ENCODE measurements around the gene ZCCHC4.
"Not testable (repeated sequence)": the region's sequence is repeated elsewhere in the genome, so short reads cannot be mapped to it uniquely, and the experiment has no call there.

Gene ZCCHC4

GRCh38 chr4:25320773-25321172, 8.2 kb downstream of the ZCCHC4 start:
- DNase-seq: no peak

GRCh38 chr4:25321703-25322102, 9.1 kb downstream of the ZCCHC4 start:
- DNase-seq: no peak

- DNase-seq: not testable (repeated sequence)
These were observed 15.9 kb downstream of the ZCCHC4 start for GRCh38 chr4:25328463-25328862.

- DNase-seq: no peak
These were observed 17.8 kb downstream of the ZCCHC4 start for GRCh38 chr4:25330335-25330734.

- no peak for DNase-seq
These were observed 18.6 kb downstream of the ZCCHC4 start for GRCh38 chr4:25330905-25331808.

DNA sequence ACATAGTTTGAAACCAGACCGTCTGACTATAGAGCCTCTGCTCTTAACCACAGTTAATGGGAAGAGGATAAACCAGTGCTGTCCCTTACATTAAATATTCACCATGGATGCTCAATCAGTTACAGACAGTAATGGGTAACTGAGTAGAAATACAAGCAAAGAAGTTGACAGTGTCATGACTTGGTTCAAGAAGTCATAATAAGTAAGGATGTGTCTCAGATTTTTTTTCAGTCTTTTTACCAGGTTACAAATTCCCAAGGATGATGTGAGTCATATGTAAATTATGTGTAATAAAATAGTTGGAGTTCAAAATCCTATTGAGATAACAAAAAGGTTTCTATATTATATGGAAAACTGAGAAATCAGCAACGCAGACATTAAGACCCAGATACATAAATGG, 31.1 kb downstream of the ZCCHC4 start:
- DNase-seq: no peak

- DNase-seq: no peak
These were observed 33.2 kb downstream of the ZCCHC4 start for GRCh38 chr4:25345744-25346143.

GRCh38 chr4:25346913-25347312, 34.3 kb downstream of the ZCCHC4 start:
- no peak for DNase-seq

- no peak for DNase-seq
These were observed 34.9 kb downstream of the ZCCHC4 start for GRCh38 chr4:25347473-25347872.

DNA sequence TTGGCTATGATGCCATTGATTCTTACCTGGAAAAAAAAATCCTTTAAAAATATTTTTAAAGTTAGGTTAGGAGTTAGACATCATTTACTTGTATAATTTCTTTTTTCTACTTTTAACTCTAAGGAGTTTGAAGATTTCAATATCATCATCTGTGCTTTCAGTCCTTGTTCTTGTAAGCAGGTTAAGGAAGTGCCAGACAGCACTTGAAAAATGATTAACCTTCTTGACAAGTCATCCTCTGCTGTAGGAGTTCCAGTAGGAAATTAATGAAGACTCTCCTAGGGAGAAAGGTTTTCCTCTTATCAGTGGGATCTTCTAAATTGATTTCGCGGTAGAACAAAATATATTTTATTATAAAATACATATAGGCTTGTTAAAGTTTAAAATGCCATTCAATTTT, 35.4 kb downstream of the ZCCHC4 start:
- DNase-seq: no peak

- no peak for DNase-seq
These were observed 38.0 kb downstream of the ZCCHC4 start for GRCh38 chr4:25350561-25350960.

DNA sequence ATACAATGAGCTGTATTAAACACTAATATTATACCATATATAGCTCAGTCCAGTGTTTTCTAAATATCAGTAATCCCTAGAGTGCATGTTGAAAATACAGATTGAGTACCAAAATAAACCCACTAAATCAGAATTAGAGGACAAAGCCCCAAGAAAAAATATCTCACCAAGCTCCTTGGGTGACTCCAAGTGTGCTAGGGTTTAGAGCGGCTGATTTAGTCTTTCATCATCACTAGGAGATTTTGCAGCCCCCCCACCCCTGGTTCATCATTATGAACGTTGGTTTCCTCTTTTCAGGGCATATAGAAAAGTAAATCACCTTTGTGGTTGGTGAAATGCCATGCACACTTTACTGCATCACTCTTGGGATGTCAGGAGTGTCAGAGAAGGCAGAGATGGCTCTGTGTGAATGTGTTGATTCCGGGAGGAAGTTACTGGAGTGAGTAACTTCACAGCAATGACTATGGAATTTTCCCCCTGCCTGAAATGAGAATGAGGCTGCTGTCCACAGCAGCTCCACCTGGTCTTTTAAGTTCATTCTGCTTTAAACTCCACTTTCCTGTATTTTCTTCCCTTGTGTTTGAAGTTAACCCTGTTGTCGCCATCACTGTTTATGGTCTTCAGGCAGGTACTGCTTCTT, 39.3 kb downstream of the ZCCHC4 start:
- DNase-seq: no peak

DNA sequence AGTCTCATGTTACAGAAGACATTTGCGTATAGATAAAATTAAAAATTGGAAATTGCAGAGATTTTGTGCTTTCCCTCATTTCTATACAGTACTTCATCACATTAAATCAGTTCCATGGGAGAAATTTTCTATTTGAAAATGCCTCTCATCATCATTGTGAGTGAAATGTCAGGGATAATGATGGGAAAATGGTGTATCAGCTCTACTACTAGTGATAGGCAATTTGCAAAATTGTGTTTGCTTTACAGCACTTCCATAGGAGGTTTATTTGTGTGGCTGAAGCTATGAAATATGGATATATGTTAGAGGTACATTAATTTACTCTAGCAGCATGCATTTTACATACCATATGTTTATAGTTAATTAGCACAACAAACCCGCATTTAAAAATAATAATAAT, 43.5 kb downstream of the ZCCHC4 start:
- DNase-seq: no peak

DNA sequence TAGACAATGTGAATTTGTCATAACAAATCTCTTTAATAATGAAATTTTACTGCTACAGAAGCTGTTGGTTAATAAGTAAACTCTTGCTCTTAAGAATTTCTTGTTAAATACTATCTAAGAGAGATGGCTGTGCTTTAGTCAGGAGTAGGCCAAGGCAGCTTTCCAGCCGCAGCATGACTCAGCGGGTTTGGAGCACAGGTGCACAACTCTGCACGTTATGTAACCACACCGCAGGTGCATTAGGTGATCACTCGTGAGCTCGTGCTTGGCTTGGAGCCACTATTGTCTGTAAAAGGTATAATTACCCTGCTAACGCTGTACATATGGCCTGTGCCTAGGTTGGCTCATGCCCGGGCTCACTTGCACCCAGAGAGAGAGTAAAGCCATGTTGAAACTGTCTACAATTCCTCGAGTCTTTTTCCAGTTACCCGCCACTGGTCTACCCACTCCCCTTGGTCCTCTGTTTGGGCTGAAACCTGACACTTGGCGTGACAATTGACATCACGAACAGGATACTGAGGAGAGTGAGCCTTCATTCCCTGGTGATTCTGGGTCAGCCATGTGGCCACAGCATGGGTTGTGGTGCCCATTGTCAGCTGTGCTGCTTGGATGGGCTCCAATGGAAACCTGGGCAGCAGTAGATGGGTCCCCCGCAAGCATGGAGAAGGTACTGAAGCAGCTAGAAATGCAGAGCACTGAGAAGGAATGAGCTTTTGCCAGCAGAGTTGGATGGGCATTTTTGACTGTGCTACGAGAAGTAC, 46.1 kb downstream of the ZCCHC4 start:
- no peak for DNase-seq

- DNase-seq: no peak
These were observed 48.7 kb downstream of the ZCCHC4 start for GRCh38 chr4:25361253-25361652.

- peak in 1 of 2 experiments; percentile 46 for DNase-seq
These were observed 54.5 kb downstream of the ZCCHC4 start for GRCh38 chr4:25367004-25367621.

DNA sequence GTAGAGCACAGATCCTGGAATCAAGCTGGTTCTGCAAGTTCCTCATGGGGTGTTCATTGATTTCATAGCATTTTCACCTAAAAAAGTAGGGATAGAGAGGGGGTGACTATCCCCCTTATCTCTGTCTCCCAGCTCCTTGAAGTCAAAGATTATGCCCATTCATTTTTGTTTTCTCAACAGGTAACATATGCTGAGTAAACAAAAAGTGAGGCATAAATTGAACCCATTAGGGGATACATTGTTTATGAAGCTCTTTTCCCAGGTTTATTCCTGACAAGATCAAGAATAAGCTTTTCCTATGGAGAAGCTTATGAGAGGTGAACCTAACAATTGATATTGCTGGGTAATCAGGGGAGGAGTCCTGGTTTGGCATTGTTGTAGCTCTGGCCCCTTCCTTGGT, 55.3 kb downstream of the ZCCHC4 start:
- DNase-seq: no peak

DNA sequence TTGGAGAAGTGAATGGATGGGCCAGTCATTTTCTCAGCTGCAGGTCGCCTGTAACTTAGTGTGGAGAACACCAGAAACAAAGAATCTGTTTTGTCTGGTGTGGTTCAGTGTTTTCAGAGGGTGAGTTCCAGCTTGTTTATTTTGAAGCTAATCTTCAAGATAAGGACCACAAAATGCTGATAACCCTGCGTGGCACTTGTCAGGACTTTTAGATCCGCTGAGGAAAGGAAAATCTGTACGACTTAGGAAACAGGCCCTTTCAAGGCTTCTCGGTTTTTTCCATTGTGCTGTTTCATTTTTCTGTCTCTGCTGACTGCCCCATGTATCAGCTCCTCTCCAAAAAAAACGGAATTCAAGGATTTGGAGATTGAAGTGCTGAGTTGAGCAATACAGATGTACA, 55.7 kb downstream of the ZCCHC4 start:
- no peak for DNase-seq

- no peak for DNase-seq
These were observed 57.7 kb downstream of the ZCCHC4 start for GRCh38 chr4:25370242-25370641.

DNA sequence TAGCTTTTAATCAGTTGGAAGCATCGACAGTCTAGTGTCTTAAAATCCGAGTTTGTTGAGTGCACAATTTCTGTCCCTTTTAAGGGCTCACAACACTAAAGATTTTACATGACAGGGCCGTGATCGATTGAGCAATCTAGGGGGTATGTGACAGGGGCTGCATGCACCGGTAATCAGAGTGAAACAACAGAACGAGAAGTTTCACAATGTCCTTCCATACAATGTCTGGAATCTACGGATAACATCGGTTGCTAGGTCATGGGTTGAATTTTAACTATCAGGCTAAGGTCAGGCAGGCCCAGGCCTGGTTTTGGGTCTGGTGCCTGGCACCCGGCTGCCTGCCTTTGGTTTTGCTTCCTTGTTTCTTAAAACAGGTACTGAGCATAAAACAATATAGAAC, 60.0 kb downstream of the ZCCHC4 start:
- DNase-seq: not testable (repeated sequence)

DNA sequence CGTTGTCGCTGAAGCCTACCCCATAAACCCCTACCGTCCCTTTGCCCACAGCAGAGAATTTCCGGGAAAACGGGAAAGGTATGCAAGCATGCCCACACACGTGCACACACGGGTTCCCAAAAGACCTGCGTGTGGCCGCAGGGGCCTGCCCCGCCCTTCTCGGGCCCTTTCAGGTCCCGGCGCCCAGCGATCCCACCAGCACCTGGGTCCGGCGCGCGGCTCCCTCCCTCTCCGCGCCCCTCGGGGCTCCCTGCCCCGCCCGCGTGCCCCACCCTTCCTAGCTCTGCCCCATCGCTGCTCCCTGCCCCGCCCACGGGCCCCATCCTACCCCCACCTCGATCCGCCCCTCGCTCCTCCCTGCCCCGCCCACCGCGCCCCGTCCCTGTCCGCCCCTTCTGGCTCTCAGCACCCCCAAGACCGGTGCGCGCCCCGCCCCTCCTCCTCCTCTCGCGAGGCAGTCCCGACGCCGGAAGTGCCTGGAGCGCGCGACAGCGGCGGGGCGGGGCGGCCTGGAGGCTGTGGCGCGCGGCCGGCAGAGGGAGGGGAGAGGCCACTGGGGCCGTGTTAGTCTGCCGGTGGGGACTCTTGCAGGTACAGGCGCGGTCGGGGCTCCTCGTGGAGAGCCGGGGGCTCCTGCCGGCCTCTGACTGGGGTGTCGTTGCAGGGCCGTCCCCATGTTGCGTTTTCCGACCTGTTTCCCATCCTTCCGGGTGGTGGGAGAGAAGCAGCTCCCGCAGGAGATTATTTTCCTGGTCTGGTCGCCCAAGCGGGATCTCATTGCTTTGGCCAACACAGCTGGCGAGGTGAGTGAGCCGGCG, 64.4 kb downstream of the ZCCHC4 start, which contains the start of gene ANAPC4:
TSS of gene ANAPC4 (plus strand) at position 510 of the 818 bp plus-strand sequence. CDS start at position 675, 165 bp downstream.
- peak; percentile 79 to 96 for DNase-seq

Data from NCI-H187 (cell line).